PFSK-1 (cell line): ENCODE data around the gene ADCY4.

Experiments used
- POLR2AphosphoS5 ChIP-seq: IDR thresholded peaks from 2 replicates; pipeline ENCODE4 v1.6.1; 2012; ENCODE audit warnings: low read depth, mild to moderate bottlenecking, control low read depth, low read length, moderate library complexity
- SIN3A ChIP-seq: IDR thresholded peaks from 2 replicates; pipeline ENCODE4 v1.6.1; 2012; ENCODE audit warnings: mild to moderate bottlenecking, low read length, moderate library complexity, borderline replicate concordance; ENCODE audit not compliant: insufficient read depth
- TAF1 ChIP-seq: IDR thresholded peaks from 2 replicates; pipeline ENCODE4 v1.6.1; 2012; ENCODE audit warnings: low read length, control low read depth, borderline replicate concordance; ENCODE audit not compliant: insufficient read depth
- TF ChIP-seq, protein P1 (sequence below), 2 experiments: IDR thresholded peaks; 2 replicates each; pipeline versions ENCODE4 v1.6.1 to v1.8.0; 2011 to 2012; ENCODE audit warnings: low read depth in 2 of 2, low read length in 2 of 2, control low read depth in 1 of 2, inconsistent platforms in 1 of 2, mild to moderate bottlenecking in 1 of 2, moderate library complexity in 1 of 2; ENCODE audit not compliant: insufficient read depth in 1 of 2

DNA sequence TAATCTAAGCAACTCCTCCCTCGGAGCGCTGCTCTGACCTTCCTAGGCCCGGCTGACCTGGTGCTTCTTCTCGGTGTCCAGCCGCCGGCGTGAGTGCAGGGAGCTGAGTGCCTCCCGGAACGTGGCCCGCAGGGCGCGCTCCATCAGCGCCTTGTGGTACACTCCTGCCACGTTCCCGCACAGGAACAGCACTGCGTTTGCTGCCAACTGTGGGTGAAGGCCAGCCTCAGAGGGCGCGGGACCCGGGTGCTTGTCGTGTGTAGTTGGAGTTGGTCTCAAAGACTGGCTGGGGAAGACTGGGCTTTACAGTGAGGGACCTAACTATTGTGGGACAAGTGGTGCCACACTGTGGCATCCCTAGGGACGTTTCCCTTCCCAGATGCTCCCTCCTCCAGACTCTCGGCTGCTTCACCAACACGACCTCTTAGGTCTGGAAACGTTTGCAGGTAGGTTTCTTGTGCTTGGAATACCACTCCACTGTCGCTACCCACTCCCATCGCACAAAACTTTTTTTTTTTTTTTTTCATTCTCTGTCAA, 3.1 kb downstream of the ADCY4 start:
- TF ChIP-seq POLR2AphosphoS5 (no peak), SIN3A (no peak), TAF1 (no peak)
- TF ChIP-seq, protein P1, sequence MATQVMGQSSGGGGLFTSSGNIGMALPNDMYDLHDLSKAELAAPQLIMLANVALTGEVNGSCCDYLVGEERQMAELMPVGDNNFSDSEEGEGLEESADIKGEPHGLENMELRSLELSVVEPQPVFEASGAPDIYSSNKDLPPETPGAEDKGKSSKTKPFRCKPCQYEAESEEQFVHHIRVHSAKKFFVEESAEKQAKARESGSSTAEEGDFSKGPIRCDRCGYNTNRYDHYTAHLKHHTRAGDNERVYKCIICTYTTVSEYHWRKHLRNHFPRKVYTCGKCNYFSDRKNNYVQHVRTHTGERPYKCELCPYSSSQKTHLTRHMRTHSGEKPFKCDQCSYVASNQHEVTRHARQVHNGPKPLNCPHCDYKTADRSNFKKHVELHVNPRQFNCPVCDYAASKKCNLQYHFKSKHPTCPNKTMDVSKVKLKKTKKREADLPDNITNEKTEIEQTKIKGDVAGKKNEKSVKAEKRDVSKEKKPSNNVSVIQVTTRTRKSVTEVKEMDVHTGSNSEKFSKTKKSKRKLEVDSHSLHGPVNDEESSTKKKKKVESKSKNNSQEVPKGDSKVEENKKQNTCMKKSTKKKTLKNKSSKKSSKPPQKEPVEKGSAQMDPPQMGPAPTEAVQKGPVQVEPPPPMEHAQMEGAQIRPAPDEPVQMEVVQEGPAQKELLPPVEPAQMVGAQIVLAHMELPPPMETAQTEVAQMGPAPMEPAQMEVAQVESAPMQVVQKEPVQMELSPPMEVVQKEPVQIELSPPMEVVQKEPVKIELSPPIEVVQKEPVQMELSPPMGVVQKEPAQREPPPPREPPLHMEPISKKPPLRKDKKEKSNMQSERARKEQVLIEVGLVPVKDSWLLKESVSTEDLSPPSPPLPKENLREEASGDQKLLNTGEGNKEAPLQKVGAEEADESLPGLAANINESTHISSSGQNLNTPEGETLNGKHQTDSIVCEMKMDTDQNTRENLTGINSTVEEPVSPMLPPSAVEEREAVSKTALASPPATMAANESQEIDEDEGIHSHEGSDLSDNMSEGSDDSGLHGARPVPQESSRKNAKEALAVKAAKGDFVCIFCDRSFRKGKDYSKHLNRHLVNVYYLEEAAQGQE (IDR thresholded peaks at IDR 0.05; ENCODE audit: insufficient read depth in 1 of 2, low read depth in 2 of 2, low read length in 2 of 2), result no peak
